Retinal pigment epithelial cell (primary cell): ENCODE data around the gene ID4.

ENCODE experiments used
- DNase-seq: peaks from one replicate; pipeline ENCODE4 v3.0.0-alpha.2; 2010; ENCODE audit warnings: low read depth
- H3K4me3 ChIP-seq: 2 replicates; pipeline ENCODE4 v1.5.1; 2011; ENCODE audit warnings: mild to moderate bottlenecking, low read length, control low read depth, moderate library complexity
- CTCF ChIP-seq: conservative IDR thresholded peaks from 2 replicates; pipeline ENCODE4 v1.5.1; 2011; ENCODE audit warnings: low read depth, low read length, control low read depth, inconsistent platforms

The ID4 gene

GRCh38 chr6:19870322-19870721 lies 33.2 kb downstream of the ID4 start:
- TF ChIP-seq CTCF, result no peak
- no peak overlapping the region for H3K4me3 ChIP-seq
- no peak for DNase-seq

DNA sequence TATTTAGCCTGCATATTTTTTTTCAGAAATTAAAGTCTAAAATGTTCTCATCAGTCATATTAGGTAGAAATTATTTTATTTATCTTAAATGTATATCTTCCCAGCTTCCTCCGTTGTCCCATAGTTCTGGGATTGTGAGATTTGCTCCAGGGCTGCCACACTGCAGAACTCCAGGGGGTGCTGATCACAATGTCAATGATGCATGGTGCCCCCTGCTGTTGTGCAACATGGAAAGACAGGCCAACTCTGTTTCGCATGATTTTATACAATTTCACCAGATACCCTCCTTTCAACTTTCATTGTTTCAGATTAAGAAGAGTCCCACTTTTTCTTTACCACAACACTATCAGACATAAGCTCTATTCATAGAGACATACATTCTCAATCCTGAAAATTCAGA lies 35.9 kb downstream of the ID4 start:
- TF ChIP-seq CTCF, result peak; percentile 31
- H3K4me3 ChIP-seq, result no peak overlapping the region
- DNase-seq, result no peak

DNA sequence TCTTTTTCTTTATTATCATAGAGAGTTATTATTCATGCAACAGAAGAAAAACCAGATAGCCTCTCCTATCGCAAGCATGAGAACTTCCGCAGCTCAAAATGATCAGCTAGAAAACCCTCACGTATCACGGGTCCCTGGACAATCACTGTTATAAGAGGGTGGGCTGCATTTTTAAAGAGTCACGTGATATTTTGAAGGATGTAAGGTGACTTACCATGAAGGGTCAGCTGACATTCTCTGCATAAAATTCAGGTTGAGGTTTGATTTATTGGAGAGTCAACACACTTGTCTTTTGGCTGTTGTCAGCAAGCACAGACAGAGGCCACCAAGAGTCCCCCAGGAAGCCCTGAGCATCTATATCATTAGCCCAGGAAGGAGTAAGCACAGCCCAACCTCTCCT lies 39.5 kb downstream of the ID4 start:
- no peak overlapping the region for H3K4me3 ChIP-seq
- DNase-seq, result no peak
- no peak for TF ChIP-seq CTCF

DNA sequence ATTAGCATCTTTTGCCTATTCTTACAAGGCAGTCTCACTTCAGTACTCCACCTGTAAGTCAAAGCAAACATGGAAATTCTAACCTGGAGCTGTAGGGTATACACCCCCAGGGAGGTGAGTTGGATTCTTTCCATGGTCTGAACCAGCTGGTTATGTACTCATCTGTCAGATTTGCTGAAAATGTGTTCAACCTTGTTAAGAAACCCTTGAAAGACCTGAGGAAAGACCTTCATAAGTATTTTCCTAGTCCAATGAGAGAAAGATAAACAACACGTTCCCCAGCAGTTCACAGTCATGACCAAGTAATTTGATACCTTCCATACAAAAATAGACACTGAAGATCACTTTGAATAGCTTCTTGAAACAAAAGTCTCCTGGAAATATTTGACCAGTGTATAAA lies 42.5 kb downstream of the ID4 start:
- no peak overlapping the region for H3K4me3 ChIP-seq
- no peak for TF ChIP-seq CTCF
- no peak for DNase-seq

DNA sequence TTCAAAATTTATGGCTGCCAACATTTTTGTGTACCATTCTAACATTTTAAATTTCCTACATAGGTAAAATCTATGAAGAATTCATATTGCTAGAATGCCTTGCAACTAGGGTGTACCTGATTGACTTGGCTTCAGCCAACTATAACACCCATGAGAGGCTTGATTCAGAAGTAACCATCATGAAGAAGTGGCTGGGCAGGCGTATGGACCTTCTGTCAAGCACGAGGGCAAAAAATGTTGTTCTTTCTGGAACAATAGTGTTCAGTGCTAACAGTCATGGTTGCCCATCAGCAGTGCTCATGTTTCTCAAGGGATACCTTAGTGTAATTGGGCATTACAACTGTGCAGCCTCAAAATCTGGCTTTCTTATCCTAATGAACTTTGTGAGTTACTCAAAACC lies 42.9 kb downstream of the ID4 start:
- H3K4me3 ChIP-seq, result no peak overlapping the region
- DNase-seq, result no peak
- no peak for TF ChIP-seq CTCF

DNA sequence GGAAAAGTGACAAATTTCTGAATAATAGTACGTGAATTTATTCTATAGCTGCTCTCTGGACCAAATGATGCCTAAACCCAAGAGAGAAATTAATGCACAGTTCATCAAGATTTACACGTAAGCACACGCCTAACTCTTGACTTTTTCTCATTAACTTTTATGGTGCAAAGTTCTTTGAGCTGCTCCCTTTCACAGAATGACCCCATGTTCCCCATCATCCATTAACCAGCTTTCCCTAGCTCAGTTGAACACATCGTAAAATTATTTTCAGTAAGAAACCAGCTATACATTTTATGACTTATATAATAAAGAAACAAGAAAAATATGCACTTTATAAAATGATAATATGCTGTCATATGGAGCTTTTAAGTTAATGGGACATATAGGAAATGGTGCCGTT lies 54.3 kb downstream of the ID4 start:
- DNase-seq, result no peak
- no peak overlapping the region for H3K4me3 ChIP-seq
- no peak for TF ChIP-seq CTCF
